HG03095 (cell line): ENCODE results near the gene MOB2.

Experiments
- ATAC-seq: cut with Tn5 transposase; IDR thresholded peaks from one replicate; pipeline ENCODE4 v1.9.1; 2021; ENCODE audit warnings: moderate library complexity; ENCODE audit not compliant: unreplicated experiment

Gene MOB2

DNA sequence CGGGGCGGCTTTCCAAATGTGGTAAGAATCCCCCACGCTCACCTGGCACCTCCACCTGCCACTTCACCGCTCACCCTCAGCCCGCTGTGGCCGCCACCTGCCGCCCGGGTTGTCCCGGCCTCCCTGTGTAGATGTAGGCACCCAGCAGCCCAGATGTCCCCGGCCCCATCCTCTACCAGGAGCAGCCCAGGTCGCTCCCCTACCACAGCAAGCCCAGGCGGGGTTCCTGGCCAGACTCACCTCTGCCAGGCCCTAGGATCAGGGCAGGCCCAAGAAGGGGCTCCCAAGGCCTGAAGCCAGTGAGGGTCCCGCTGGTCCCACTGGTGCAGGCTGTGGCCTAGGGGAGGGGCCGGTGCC, 27.4 kb downstream of the MOB2 start:
- no peak for ATAC-seq

DNA sequence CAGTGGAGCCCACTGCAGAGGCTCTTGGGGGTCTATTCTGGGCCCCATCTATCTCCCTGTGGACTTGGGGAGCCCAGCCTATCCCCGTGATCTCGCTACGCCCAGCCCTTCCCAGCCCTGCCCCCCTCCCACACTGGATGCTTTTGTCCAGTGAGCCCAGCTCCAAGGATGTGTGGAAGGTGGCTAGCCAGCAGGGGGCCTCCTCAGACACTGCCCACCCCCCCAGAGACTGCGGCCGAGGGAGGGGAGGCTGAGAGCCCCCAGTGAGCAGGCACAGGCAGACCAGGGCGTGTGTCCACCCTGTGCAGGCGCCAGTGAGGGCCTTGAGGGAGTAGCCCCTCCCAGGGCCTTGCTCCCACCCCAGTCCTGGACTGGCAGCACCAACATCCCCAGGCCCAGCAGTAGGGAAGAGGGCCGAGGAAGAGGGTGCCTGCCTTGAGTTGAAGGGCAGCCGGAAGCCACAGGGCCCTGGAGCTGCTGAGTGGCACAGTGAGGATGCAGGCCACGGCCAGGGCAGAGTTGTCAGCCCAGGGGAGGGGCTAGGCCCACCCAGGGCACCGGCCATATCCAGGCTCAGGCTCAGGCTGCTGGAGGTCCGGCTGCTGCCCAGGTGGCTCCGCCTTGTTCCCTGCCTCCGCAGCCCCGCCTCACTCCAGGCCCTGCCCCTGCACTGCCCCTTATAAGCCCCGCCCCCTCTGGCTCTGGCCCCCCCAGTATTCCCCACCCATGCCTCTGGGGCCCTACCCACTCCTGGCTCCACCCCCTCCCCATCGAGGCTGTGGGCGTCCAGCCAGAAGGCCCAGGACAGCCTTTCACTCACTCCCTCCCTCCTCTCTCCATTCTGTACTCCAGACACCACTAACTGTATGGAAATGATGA, 28.0 kb downstream of the MOB2 start:
- no peak for ATAC-seq

GRCh38 chr11:1457856-1458255, 28.7 kb downstream of the MOB2 start:
- no peak for ATAC-seq

DNA sequence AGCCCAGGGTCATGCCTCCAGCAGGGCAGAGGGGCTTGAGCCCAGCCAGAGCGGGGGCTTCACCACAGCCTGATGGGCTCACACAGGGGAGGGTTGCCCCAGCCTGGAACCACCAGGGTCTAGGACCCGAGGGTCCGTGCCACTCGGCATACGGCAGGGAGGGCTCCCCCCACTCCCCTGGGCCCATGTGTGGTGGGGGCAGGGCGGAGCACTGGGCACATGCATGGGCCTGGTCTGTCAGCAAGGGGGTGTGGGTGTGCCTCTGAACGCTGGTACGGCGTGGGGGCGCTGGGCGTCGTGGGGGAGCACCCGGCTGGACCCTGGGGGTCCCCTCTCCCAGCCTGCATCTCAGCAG, 29.3 kb downstream of the MOB2 start:
- no peak for ATAC-seq

DNA sequence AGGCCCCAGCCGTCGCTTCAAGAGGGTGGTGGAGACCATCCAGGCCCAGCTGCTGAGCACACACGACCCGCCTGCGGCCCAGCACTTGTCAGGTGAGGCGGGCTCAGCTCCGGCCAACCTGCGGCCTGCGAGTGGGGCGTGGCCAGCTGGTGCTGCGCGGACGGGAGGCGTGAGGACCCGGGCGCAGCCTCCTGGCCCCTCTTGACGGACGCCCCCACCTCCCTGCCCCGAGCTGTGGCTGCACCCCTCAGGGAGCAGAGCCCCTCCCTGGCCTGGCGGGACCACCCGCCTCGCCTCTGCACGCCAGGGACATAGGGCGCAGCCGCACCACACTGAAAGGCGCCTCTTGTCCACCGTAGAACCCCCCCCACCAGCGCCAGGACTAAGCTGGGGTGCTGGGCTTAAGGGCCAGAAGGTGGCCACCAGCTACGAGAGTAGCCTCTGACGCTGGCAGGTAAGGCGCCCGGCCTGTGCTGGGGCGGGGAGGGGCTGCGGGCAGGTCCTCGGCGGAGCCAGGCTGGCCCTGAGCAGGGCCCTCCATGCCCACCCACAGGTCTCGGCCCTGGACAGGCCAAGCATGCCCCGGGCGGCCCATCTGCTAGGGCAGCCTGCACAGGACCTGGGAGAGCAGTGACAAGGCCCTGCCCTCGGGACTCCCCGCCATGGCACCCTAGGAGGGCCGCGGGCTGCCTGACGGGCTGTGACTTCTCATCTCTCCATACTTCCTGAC, 29.8 kb downstream of the MOB2 start:
- ATAC-seq: no peak

DNA sequence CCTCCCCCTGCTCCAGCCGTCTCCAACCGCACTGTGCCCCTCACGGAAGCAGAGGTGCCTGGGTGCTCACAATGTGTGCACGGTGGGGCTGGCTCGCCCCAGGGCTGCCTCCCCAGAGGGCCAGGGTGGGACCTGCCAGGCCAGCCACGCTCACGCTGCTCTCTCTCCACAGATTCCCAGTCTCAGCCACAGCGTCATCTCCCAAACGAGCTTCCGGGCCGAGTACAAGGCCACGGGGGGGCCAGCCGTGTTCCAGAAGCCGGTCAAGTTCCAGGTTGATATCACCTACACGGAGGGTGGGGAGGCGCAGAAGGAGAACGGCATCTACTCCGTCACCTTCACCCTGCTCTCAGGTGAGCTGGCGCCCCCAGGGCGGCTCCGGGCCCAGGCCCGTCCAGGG, 30.4 kb downstream of the MOB2 start:
- no peak for ATAC-seq

- ATAC-seq: no peak
Measured at GRCh38 chr11:1455763-1456060, 30.9 kb downstream of the MOB2 start.

- no peak for ATAC-seq
Measured at GRCh38 chr11:1455032-1455762, 31.4 kb downstream of the MOB2 start.

DNA sequence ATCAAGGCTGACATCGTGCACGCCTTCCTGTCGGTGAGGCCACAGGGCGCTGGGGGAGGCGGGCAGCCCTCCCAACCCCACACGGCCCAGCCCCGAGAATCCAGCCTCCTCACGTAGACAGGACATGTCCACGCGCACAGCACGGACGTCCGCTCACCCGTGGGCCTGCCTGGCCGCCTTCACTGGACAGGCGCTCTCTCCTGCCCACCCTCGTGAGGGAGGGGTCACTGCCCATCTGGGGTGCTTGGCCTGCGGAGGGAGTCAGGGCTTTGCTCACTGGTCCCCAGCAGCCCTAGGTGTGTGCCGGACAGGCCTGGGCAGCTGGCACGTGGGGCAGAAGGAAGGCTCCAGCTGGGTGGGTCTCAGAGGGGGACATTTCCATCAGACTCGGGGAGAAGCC, 32.0 kb downstream of the MOB2 start:
- no peak for ATAC-seq

DNA sequence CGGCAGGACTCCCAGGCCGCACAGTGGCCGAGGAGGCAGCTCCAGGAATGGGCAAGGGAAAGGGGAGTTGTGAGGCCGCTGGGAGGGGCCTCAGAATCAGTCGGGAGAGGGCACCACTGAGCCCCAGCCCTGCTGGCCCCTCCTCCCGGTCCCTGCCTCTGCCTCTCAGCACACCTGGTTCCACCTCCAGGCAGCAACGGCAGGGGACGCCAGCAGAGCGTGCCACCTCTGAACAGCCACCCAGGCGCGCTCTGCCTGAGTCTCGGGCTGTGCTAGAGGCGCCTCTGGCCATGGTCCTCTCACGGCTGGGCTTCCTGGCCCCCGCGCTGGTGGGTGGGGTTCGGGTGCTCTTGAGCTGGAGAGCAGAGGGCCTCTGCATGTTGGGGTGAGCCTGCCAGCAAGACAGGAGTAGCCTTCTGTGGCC, 33.0 kb downstream of the MOB2 start:
- peak; percentile 52 for ATAC-seq

DNA sequence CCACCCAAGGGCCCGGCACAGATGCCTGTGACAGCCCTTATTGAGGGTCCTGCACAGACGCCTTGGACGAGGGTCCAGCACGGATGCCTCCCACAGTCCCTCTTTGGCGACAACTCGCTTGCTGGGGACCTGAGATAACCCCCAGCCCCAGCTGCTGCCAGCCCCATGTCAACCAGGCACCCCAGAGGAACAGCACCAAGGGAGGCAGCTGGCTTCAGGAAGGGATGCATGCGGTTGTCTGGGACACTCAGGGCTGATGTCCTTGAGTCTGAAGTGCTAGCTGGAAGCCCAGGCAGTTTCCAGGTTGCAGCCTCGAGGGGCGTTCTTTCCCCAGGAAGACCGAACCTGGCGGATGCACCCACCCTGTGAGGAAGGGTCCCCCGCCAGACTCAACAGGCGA, 33.8 kb downstream of the MOB2 start:
- ATAC-seq: no peak

- ATAC-seq: no peak
Measured at GRCh38 chr11:1451781-1452470, 34.7 kb downstream of the MOB2 start.

DNA sequence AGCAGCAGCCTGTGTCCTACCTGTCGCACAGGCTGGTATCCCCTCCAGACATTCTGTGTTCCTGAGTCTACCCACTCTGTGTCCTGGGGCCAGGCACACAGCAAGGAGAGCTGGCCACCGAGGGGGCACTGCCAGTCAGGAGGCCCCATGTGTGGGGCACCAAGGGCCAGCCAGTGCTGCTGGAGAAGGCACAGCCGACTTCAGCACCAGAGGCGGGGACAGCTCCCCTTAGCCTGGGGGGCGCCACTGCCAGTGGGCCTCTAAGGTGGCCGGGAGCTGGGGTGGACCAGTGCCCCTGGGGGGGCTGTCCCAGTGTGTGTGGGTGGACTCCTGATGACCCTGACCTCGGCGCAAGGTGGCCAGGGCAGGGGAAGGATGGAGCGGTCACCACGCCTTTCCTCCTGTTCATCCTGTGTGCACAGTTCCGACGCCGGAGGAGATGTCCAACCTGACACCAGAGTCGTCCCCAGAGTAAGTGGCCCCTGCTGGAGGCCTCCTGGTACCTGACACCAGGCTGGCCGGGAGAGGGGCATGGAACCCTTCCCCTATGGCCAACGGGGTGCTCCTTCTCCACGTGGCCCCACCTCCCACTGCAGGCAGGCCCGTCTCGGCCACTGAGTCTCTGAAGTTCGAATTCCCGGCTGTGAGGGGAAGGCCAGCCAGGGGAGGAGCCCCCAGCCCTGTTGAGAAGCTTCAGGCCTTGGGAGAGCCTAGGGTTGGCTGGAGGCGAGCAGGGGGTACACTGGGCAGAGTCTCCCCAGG, 35.4 kb downstream of the MOB2 start:
- no peak for ATAC-seq

- no peak for ATAC-seq
Measured at GRCh38 chr11:1450344-1450875, 36.2 kb downstream of the MOB2 start.

DNA sequence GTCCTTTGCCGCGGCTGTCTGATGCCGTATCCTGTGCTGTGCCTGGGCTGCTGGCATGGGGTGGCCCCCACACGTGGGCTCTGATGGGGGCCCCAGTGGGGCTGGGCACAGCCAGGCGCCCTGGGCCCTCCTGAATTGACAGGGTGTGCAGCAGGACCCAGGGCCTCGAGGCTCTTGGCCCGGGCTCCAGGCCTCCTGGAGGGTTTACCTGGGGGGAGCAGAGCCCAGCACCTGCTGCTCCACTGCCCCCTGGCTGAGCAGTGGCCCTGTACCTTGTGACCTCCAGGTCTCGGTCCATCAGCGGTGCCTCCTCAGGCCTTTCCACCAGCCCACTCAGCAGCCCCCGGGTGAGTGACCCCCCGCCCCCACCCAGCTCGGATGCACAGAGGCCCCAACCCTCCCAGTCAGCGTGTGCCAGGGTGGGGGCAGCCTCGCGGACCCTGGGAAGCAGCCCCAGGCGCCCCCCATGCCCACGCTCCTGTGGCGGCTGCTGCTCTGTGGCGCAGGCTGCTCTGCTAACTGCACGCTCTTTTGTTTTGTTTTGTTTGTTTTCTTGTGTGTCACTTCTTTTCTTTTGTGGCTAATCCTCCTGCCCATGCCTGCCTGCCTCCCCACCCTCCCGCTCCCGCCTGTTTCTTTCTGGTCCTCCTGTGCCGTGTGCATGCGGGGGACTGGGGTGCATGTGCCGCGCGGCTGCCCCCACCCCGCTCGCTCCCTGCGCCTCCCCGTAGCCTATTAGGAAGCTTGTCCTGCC, 36.9 kb downstream of the MOB2 start:
- ATAC-seq: no peak

DNA sequence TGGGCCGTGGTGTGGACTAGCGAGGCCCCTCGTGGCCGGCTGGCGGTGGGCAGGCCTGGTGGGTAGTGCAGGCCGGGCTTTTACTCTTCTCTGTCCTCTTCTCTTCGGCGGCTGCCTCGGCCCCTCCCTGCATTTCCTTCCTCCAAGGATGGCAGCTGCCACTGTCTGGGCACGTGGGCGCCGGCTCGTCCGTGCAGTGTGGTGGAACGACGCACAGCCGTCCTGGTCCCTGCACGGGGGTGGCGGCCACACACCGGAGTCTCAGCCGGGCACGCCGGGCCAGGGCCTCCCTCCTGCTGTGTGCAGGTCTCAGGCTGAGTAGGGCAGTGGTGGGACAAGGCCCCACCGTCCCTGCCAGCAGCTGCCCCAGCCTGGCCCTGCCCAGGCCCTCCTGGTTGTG, 37.7 kb downstream of the MOB2 start:
- ATAC-seq: no peak

- no peak for ATAC-seq
Measured at GRCh38 chr11:1447845-1448825, 38.4 kb downstream of the MOB2 start.

- ATAC-seq: no peak
Measured at GRCh38 chr11:1446623-1447022, 40.0 kb downstream of the MOB2 start.
